G401 (cell line): ENCODE data around the gene ARHGEF2. TPM values are rescaled to one million over a fixed set of nuclear protein-coding genes. Genes with fewer than 3 reads are reported as not detected.

Experiments used
- DNase-seq: peaks from one replicate; pipeline ENCODE4 v3.0.0-alpha.2; 2015; ENCODE audit warnings: low spot score
- in situ Hi-C: cut with HindIII; loops from 2 replicates; pipeline ENCODE4 v1.10.0; 2016; ENCODE audit warnings: low sequenced_read_pairs, mixed read lengths
- total RNA-seq: library from RNA; depleted of rRNA; stranded (reverse); fragments of >200 nt; shearing (Covaris generic); gene quantifications from 2 replicates; pipeline ENCODE4 v1.2.3, GENCODE V29; 2014

Gene ARHGEF2
- total RNA-seq, 1 experiment from 2014 or later: 20.3 TPM

DNA sequence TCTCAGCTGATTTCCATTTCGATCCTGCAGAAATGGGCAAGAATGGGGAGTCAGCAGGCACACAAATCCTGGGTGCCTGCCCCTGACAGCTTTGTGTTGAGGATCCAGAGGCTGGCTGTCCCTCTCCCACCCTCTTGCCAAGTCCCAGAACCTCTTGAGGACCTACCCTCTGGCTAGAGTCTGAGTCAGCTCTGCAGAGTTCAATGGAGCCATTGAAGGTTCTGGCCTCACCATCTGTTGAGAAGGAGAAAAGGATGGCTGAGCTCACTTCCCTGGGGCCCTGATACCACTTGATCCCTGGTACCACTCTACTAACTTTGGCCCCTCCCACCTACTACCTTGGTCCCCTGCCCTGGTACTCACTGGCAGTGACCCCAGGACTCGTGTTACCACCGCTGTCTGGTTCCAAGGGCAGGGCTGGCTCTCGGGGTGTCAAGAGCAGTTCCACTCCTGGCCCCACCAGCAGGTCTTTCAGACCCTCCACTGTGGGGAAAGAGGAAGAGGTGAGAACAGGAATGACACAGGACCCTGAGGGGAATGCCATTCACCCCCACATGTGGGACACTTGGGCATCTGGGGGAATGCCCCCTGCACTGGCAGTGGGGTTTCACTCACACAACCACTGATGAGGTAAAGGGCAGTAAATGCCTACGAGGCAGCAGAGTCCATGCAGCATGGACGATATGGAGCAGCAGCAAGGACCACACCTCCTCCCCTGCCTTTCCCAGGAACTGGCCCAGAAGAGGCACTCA, 26.4 kb downstream of the ARHGEF2 start:
- no peak for DNase-seq
- in situ Hi-C loops: no loop called here

DNA sequence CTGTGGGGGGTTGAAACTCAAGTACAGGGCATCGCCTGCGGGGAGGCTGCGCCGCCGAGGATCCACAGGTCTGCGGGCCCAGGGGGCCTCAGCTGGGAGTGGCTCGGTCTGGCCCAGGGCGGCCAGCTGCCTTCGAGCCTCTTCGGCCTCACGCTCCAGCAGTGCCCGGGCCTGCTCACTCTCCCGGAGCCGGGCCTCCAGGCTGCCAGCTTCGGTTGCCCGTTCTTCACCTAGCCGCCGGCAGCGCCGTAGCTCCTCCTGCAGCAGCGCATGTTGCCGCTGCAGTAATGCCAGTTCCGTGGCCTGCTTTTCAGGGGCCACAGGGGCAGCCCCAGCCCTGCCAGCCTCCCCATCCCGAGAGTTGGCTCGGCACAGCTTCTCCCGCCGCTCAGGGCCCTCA, 27.5 kb downstream of the ARHGEF2 start:
- DNase-seq: no peak
- in situ Hi-C loops: no loop called here

DNA sequence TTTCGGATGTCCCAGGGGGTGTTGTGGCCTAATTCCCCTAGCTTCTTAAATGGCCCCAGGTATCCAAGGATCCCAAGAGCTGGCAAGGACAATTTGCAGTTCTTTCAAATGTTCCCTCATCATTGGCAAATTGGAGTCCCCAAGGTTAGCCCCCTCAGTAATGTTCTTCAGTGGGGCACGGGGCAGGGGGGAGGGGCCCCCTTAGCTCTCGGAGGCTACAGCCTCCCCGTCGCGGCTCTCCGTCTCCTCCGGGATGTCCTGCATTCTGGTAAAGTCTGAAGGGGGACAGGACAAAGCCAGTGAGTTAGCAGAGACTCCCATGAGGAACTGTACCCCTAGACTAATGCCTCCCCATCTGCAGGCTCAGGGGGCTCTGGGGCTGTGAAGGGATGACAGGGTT, 30.6 kb downstream of the ARHGEF2 start:
- no peak for DNase-seq
- in situ Hi-C loops: loop anchor here (10.0 kb wide), 1 partner anchor 187 kb away; no protein-coding TSS in a partner anchor

- in situ Hi-C loops: loop anchor here (10.0 kb wide), 1 partner anchor 188 kb away; no protein-coding TSS in a partner anchor
- no peak for DNase-seq
Measured at GRCh38 chr1:155947292-155947691, 31.1 kb downstream of the ARHGEF2 start.

GRCh38 chr1:155946633-155947219, 31.6 kb downstream of the ARHGEF2 start:
- DNase-seq: no peak
- in situ Hi-C loops: loop anchor here (10.0 kb wide), 1 partner anchor 188 kb away; no protein-coding TSS in a partner anchor

DNA sequence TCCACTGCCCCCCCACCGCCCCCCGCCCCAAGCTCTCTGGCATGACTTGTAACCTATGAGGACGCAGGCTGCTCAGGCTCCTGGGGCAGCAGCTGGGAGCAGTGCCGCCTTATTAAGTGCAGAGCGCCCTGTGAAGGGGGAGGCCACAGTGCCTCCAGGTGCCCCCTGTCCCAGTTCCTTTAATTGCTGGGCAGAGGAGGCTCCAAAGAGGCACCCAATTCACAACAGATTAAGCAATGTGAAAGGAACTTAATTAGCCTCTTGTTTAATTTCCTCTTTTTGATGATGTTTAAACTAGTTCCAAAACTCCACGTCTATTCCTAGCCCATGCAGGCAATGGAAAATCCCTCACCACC, 33.9 kb downstream of the ARHGEF2 start:
- no peak for DNase-seq

DNA sequence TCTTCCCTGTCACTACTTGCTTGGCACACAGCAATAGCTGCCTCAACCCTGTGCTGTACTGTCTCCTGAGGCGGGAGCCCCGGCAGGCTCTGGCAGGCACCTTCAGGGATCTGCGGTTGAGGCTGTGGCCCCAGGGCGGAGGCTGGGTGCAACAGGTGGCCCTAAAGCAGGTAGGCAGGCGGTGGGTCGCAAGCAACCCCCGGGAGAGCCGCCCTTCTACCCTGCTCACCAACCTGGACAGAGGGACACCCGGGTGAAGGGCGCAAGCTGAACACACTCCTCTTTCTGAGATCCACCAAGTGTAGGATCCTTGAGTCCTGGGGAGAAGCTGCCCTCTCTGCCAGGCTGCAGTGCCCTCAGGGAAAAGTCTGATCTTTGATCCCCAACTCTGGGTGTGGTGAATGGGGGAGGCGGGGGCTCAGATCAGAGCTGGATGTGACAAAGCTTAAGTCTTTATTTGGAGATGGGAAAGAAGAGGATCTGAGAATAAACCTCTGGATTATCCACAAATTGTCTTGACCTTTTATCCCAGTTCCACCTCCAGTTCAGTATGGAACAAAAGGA, 35.7 kb downstream of the ARHGEF2 start:
- DNase-seq: no peak
- in situ Hi-C loops: loop anchor here (10.0 kb wide), 1 partner anchor 192 kb away; no protein-coding TSS in a partner anchor

More for the DNA sequence above, 33.9 kb downstream of the ARHGEF2 start:
- in situ Hi-C loops: loop anchor here (10.0 kb wide), 1 partner anchor 190 kb away; no protein-coding TSS in a partner anchor

GRCh38 chr1:155941845-155942531, 36.4 kb downstream of the ARHGEF2 start:
- in situ Hi-C loops: loop anchor here (10.0 kb wide), 1 partner anchor 193 kb away; no protein-coding TSS in a partner anchor
- DNase-seq: no peak

DNA sequence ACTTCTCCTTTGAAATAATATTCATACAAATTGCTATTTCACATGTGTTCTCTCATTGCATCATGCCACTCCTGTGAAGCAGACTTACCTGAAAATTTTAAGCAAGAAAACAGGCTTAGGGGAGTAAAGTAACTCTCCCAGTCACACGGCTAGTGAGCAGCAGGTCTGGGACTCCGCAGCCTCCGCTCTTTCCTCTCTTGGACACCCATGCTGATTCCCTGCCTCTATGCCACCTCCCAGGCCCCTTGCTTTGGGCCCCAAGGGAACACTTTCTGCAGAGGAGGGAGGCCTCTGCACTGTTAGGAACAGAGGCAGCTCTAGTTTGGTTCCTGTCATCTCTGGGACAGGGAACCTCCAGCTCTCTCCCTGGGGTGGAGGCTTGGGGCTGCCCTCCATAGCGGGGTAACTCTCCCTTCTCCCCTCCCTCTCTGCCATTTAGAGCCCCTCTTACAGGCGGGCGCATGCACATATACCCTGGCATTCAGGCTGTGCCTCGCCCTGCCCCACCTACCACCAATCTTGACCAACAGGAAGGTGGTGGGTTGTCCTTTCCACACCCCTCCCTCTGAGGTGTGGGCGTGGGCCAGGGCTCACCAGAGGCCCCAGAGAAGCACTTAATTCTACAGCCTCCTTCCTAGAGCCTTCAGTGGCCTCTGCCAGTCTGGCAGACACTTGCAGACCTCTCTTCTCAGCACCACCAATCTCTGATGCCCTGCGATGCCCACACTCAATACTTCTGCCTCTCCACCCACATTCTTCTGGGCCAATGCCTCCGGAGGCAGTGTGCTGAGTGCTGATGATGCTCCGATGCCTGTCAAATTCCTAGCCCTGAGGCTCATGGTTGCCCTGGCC, 37.1 kb downstream of the ARHGEF2 start, which contains the start of gene RXFP4:
Gene RXFP4 (plus strand): TSS at position 646 of the 852 bp plus-strand sequence. CDS start 72 bp downstream, at position 718.
- peak; percentile 36 for DNase-seq
- in situ Hi-C loops: loop anchor here (10.0 kb wide), 1 partner anchor 194 kb away; no protein-coding TSS in a partner anchor

- peak; percentile 67 for DNase-seq
- in situ Hi-C loops: loop anchor here (10.0 kb wide), 1 partner anchor 194 kb away; no protein-coding TSS in a partner anchor
Measured at GRCh38 chr1:155940482-155940992, 37.8 kb downstream of the ARHGEF2 start.

DNA sequence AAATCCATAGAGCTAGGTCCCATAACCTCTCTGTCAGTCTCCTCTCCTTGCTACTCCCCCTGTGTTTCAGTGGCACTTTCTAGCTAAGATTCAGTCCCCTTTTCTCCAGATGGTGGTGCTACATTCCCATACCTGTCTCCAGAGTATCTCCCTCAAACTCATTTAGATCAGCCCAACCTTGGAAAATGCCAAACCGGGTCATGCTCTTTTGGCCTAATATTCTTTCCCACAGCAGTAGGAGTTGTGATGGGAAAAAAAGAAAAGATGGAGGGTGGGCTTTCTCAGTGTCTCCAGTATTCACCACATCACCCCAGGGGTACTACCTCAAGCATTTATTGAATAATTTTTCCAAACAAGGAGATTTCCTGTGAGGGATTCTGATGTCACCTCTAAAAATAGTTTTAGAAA, 40.1 kb downstream of the ARHGEF2 start:
- DNase-seq: peak; percentile 90
- in situ Hi-C loops: no loop called here

DNA sequence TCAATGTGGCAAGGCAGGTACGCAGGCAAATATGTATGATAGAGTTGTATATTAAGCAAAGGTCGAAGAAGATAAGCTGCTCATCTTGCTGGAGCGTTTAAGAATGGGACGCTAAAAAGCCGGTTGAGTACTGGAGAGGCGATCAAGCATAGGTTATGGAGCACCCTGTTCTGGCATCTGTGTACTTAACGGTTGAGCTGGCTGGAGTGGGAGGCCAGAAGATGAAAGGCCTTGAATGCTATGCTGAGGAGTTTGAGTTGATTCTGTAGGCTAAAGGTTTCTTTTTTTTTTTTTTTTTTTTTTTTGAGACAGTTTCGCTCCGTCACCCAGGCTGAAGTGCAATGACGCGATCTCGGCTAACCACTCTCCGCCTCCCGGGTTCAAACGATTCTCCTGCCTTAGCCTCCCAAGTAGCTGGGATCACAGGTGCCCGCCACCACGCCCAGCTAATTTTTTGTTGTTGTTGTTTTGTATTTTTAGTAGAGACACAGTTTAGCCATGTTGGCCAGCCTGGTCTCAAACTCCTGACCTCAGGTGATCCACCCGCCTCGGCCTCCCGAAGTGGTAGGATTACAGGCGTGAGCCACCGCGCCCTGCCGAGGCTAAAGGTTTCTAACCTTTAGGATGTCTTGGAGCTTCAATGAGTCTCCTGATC, 43.3 kb downstream of the ARHGEF2 start:
- DNase-seq: no peak
- in situ Hi-C loops: no loop called here

DNA sequence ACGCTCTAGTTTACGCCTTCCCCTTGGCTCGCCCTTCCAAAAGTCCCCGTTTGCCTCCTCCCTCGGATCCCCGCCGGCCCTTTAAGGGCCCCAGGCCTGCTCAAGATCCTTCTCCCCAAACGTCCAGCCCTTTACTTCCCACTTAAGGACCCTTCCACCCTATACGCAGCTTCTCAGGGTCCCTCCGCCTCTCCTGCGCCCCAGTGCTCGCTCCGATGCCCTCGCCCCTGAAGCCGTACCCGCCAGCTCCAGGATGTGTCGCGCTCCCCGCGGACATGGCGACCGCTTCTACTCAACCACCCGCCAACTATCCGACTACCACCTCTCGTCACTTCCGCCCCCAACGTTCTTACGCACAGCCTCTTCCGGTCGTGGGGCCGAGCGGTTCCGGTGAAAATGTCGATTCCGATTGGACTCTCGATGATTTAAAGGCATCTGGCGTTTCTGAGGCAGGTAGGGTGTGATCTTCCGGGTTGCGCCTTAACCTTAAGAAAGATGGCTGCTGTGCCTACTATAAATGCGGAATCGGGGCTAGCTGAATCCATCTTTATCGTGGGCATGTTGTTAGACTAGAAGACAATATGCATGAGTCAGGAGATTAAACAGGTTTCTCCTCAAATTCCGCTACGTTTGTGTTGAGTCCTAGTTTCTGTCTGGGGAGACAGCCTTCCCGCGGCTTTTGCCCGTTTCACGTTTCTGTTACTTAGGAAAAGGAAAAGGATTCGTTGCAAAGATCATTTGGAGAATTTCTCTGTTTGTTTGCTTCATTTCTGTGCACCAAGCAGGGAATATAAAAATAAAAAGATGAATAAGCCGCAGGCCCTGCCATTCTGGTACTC, 44.0 kb downstream of the ARHGEF2 start, which contains the start of gene KHDC4:
Gene KHDC4 (minus strand): TSS at position 317 of the 839 bp plus-strand sequence. CDS start 40 bp downstream, at position 277.
- peak; percentile 99 for DNase-seq
- in situ Hi-C loops: no loop called here

GRCh38 chr1:155933591-155934096, 44.7 kb downstream of the ARHGEF2 start:
- DNase-seq: no peak
- in situ Hi-C loops: no loop called here

- in situ Hi-C loops: no loop called here
- no peak for DNase-seq
Measured at GRCh38 chr1:155932487-155932886, 45.9 kb downstream of the ARHGEF2 start.

- no peak for DNase-seq
- in situ Hi-C loops: no loop called here
Measured at GRCh38 chr1:155932081-155932480, 46.3 kb downstream of the ARHGEF2 start.
